Osteocyte (in vitro differentiated cells): ENCODE data around the gene HADHB. TPM values are rescaled to one million over a fixed set of nuclear protein-coding genes. Genes with fewer than 3 reads are reported as not detected.
"Not testable (repeated sequence)": the region's sequence is repeated elsewhere in the genome, so short reads cannot be mapped to it uniquely, and the experiment has no call there.

Source experiments
- DNase-seq: peaks from one replicate; pipeline ENCODE4 v3.0.0; 2021; ENCODE audit warnings: mixed read lengths; ENCODE audit not compliant: unreplicated experiment; ENCODE audit errors: extremely low spot score
- H3K27ac Mint-ChIP-seq: one replicate; pipeline ENCODE4 v1.8.0; 2021; ENCODE audit warnings: mild to moderate bottlenecking, mixed read lengths; ENCODE audit not compliant: unreplicated experiment
- H3K27me3 Mint-ChIP-seq: one replicate; pipeline ENCODE4 v1.8.0; 2021; ENCODE audit warnings: mixed read lengths; ENCODE audit not compliant: unreplicated experiment
- H3K36me3 Mint-ChIP-seq: one replicate; pipeline ENCODE4 v1.8.0; 2021; ENCODE audit warnings: mixed read lengths; ENCODE audit not compliant: unreplicated experiment
- H3K4me1 Mint-ChIP-seq: one replicate; pipeline ENCODE4 v1.8.0; 2021; ENCODE audit warnings: mixed read lengths; ENCODE audit not compliant: unreplicated experiment
- H3K4me3 Mint-ChIP-seq: one replicate; pipeline ENCODE4 v1.8.0; 2021; ENCODE audit warnings: mild to moderate bottlenecking, moderate library complexity, mixed read lengths; ENCODE audit not compliant: unreplicated experiment
- H3K9me3 Mint-ChIP-seq: one replicate; pipeline ENCODE4 v1.8.0; 2021; ENCODE audit warnings: mixed read lengths; ENCODE audit not compliant: unreplicated experiment
- CTCF ChIP-seq: fragments of 200-600 bp; sonication (generic); IDR thresholded peaks from 2 replicates; pipeline ENCODE4 v1.5.0; 2021; ENCODE audit warnings: antibody characterized with exemption, mild to moderate bottlenecking, moderate library complexity
- total RNA-seq: library from RNA; stranded (reverse); gene quantifications from 2 replicates; pipeline ENCODE4 v1.2.1, GENCODE V29; 2021

The HADHB gene
- total RNA-seq, 1 donor from 2014 or later: 98.5 TPM

DNA sequence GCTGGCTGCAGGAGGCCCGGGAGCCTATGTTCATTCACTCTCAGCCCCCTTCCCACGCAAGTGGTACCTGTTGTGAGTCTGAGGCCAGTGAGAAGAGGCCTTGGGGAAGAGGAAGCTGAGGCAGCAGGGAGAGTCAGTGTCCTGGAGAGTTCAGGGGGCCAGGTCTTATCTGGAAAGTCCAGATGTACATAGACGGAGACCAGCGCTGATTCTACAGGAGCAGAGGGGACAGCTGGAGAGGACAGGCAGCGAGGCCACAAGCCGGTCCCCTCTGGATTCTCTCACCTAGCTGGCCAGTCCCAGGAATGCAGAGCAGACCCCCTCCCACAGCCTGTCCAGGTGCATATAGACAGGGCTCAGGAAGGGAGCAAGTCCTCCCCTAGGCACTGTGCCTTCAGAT, 72.1 kb downstream of the HADHB start:
- Mint-ChIP-seq H3K4me3 (no peak overlapping the region), H3K36me3 (no peaks in the 10 kb centered on the region), H3K9me3 (no peaks in the 10 kb centered on the region), H3K4me1 (no peaks in the 10 kb centered on the region), H3K27me3 (peaks cover 44% of the 10 kb centered on the region), H3K27ac (no peak overlapping the region)
- TF ChIP-seq CTCF: no peak
- DNase-seq: no peak

- no peaks in the 10 kb centered on the region for H3K4me1 Mint-ChIP-seq
- no peaks in the 10 kb centered on the region for H3K36me3 Mint-ChIP-seq
- DNase-seq: no peak
- no peak overlapping the region for H3K4me3 Mint-ChIP-seq
- no peak for TF ChIP-seq CTCF
- H3K27me3 Mint-ChIP-seq: peaks cover 48% of the 10 kb centered on the region
- H3K9me3 Mint-ChIP-seq: no peaks in the 10 kb centered on the region
- no peak overlapping the region for H3K27ac Mint-ChIP-seq
Measured at GRCh38 chr2:26317377-26318105, 72.8 kb downstream of the HADHB start.

GRCh38 chr2:26318950-26319349, 74.2 kb downstream of the HADHB start:
- Mint-ChIP-seq H3K27me3 (peaks cover 48% of the 10 kb centered on the region), H3K9me3 (no peaks in the 10 kb centered on the region), H3K36me3 (no peaks in the 10 kb centered on the region), H3K4me1 (no peaks in the 10 kb centered on the region), H3K27ac (no peak overlapping the region), H3K4me3 (no peak overlapping the region)
- TF ChIP-seq CTCF: no peak
- no peak for DNase-seq

- H3K4me1 Mint-ChIP-seq, H3K27ac Mint-ChIP-seq, H3K9me3 Mint-ChIP-seq: not testable (repeated sequence)
Measured at GRCh38 chr2:26324479-26324878, 79.7 kb downstream of the HADHB start.

DNA sequence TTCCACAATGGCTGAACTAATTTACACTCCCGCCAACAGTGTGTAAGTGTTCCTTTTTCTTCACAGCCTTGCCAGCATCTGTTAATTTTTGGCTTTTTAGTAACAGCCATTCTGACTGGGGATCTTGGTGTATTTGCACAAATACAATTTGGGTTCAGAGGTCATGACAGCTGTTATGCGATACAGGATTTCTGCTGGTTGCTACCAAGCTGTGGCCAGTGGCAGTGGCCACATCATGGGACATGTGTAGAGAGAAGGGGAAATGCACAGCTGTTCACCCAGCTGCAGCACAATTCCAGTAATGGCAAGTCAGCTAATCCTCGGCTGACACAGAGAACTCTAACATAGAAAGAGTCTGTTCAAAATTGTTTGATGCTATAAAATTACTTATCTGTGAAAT, 80.2 kb downstream of the HADHB start:
- DNase-seq: no peak
- no peaks in the 10 kb centered on the region for H3K9me3 Mint-ChIP-seq
- no peak for TF ChIP-seq CTCF
- H3K27me3 Mint-ChIP-seq: peaks cover 25% of the 10 kb centered on the region
- H3K4me1 Mint-ChIP-seq: peaks cover 3% of the 10 kb centered on the region
- no peak overlapping the region for H3K4me3 Mint-ChIP-seq
- no peak overlapping the region for H3K27ac Mint-ChIP-seq
- H3K36me3 Mint-ChIP-seq: no peaks in the 10 kb centered on the region

More at GRCh38 chr2:26324479-26324878, 79.7 kb downstream of the HADHB start:
- H3K27me3 Mint-ChIP-seq: peaks cover 25% of the 10 kb centered on the region
- not testable (repeated sequence) for H3K4me3 Mint-ChIP-seq, H3K36me3 Mint-ChIP-seq, DNase-seq
